Measurements from ENCODE around the gene LGMN. TPM values are rescaled to one million over a fixed set of nuclear protein-coding genes. Genes with fewer than 3 reads are reported as not detected.
"Not testable (repeated sequence)": the region's sequence is repeated elsewhere in the genome, so short reads cannot be mapped to it uniquely, and the experiment has no call there.

LGMN gene
- 57.4 and 60.6 TPM in 2 replicates for total RNA-seq (2014; rRNA removed; shearing (Covaris generic))

GRCh38 chr14:92748259-92749016 lies at the start of gene LGMN:
TSS of gene LGMN (minus strand) at chr14:92748627. CDS start at chr14:92732786, 15,841 bp downstream.
- Histone ChIP-seq H3K27me3 (ENCODE audit: control insufficient read depth, insufficient read depth, low read length) (peaks cover 4% of the 10 kb centered on the region; the same call in 1 of the 2 replicates), H3K4me3 (ENCODE audit: insufficient read depth, low read depth, low read length) (peak within 1 kb of the TSS; percentile 64), H3K36me3 (replicated peaks; ENCODE audit: control insufficient read depth, insufficient read depth, low read length) (no peaks in the 10 kb centered on the region)
- DNase-seq, result peak; percentile 96

DNA sequence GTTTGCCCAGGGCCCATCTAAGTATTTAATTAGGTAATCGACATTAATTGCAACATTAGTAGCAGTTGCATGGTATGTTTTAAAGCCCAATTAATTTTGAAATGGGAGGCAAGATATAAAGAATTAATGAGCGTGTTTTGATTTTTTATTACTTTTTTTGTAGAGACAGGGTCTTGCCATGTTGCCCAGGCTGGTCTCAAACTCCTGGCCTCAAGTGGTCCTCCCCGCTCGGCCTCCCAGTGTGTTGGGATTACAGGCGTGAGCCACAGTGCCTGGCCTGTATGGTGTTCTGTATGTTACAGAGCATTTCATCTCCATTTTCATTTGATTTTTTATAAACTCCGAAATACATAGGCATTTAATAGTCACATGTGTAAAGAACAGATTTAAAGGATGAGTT lies 46.5 kb upstream of the LGMN start:
- Histone ChIP-seq H3K36me3 (replicated peaks; ENCODE audit: control insufficient read depth, insufficient read depth, low read length) (peaks cover 10% of the 10 kb centered on the region), H3K27me3 (ENCODE audit: control insufficient read depth, insufficient read depth, low read length) (no peaks in the 10 kb centered on the region), H3K4me3 (ENCODE audit: insufficient read depth, low read depth, low read length) (peak overlapping the region; percentile 78)
- no peak for DNase-seq

- Histone ChIP-seq H3K36me3 (replicated peaks; ENCODE audit: control insufficient read depth, insufficient read depth, low read length) (peaks cover 10% of the 10 kb centered on the region), H3K4me3 (ENCODE audit: insufficient read depth, low read depth, low read length) (peak overlapping the region; percentile 78), H3K27me3 (ENCODE audit: control insufficient read depth, insufficient read depth, low read length) (no peaks in the 10 kb centered on the region)
- peak; percentile 43 for DNase-seq
Observed at GRCh38 chr14:92794547-92794941, 46.1 kb upstream of the LGMN start.

DNA sequence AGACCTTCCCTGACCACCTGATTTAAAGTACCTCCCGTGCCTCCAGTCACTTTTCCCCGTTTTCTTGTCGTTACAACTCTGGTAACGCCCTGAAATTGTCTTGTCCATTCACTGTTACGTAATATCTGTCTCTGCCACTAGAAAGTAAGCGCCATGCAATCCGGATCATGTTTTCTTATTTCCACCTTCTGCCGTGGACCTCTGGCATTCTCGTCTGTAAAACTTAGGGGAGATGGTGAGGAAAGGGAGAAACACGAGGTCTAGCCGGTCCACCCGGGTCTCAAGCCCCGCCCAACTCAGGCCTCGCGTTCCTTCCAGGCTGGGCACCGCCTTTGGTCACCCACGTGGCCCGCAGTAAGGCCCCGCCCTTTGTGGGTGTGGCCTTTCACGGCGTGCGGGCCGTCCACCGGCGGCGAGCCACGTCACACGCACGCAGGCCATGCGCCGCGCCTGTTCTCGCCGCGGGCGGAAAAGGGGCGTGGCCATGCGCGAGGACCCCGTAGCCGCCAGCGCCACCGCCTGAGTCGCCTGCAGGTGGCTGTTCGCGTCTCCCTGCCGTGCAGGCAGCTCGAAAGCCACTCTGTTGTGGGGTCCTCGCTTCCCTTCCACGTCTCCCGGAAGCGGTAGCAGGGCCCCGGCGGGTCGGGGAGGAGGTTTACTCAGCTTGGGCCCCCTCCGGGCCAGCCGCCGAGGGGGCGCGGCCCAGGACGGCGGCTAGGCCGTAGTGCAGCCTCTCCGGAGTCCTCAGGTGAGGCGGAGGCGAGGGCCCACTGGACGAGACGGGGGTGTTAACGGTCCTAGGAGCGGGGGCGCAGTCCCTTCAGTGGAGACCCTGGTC lies 45.5 kb upstream of the LGMN start, which contains the start of gene GOLGA5:
Gene GOLGA5, plus strand, starts transcription at position 597 of the 838 bp plus-strand sequence. CDS start 3,133 bp downstream, outside the sequence.
- peak; percentile 94 for DNase-seq
- H3K27me3 ChIP-seq (ENCODE audit: control insufficient read depth, insufficient read depth, low read length), result no peaks in the 10 kb centered on the region
- H3K36me3 ChIP-seq (replicated peaks; ENCODE audit: control insufficient read depth, insufficient read depth, low read length), result peaks cover 10% of the 10 kb centered on the region
- H3K4me3 ChIP-seq (ENCODE audit: insufficient read depth, low read depth, low read length), result peak within 1 kb of the TSS; percentile 78

DNA sequence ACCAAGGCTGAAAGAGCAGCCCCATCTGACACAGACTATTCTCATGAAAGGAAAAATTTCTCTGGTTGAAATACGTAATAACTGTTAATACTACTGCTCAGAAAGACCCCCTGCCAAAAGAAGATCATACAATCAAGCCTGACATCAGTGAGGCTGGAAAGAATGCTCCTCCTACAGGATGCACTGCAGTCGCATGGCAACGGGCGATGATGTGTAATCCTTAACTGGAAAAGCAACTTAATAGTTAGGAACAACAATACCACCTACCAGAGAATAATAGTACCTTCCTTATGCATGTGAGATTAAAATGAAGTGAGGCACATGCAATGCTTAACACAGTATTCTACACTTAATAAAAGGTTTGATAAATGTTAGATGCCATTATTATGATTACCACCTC lies 44.5 kb upstream of the LGMN start:
- peak; percentile 16 for DNase-seq

GRCh38 chr14:92789457-92790089 lies 41.1 kb upstream of the LGMN start:
- Histone ChIP-seq H3K4me3 (ENCODE audit: insufficient read depth, low read depth, low read length) (no peak overlapping the region), H3K36me3 (replicated peaks; ENCODE audit: control insufficient read depth, insufficient read depth, low read length) (no peaks in the 10 kb centered on the region), H3K27me3 (ENCODE audit: control insufficient read depth, insufficient read depth, low read length) (no peaks in the 10 kb centered on the region)
- no peak for DNase-seq

More for the DNA sequence above, 44.5 kb upstream of the LGMN start:
- H3K4me3 ChIP-seq (ENCODE audit: insufficient read depth, low read depth, low read length), result no peak overlapping the region
- peaks cover 7% of the 10 kb centered on the region for H3K36me3 ChIP-seq (replicated peaks; ENCODE audit: control insufficient read depth, insufficient read depth, low read length)
- no peaks in the 10 kb centered on the region for H3K27me3 ChIP-seq (ENCODE audit: control insufficient read depth, insufficient read depth, low read length)

DNA sequence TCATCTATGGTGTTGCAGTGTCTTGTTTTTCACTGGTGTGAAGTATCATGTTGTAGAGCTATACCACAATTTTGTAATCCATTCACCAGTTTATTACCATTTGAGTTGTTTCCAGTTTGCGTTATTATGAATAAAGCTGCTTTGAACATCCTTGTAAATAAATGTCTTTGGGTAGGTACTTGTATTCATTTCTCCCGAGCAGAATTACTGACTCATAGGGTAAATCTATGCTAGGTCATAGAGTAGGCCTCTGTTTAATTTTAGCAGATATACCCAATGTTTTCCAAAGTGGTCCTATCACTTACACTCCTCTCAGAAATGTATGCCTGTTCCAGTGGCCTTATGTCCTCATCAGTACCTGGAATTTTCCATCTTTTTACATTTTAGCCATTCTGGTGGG lies 39.1 kb upstream of the LGMN start:
- H3K36me3 ChIP-seq (replicated peaks; ENCODE audit: control insufficient read depth, insufficient read depth, low read length), result no peaks in the 10 kb centered on the region
- H3K4me3 ChIP-seq (ENCODE audit: insufficient read depth, low read depth, low read length), result no peak overlapping the region
- H3K27me3 ChIP-seq (ENCODE audit: control insufficient read depth, insufficient read depth, low read length), result no peaks in the 10 kb centered on the region
- no peak for DNase-seq

DNA sequence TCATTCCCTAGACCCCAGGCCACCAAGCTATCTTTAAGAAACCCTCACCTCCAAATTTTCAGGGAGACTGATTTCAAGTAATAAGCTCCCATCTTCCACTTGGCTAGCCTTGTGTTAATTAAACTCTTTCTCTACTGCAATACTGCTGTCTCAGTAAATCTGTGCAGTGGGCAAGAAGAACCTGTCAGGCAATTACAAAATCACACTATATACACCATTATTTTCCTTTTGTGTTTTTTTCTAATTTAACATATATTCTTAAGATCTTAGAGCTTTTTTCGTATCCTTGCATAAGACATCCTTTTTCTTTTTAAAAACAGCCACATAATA lies 38.0 kb upstream of the LGMN start:
- DNase-seq, result no peak
- Histone ChIP-seq H3K36me3 (replicated peaks; ENCODE audit: control insufficient read depth, insufficient read depth, low read length) (no peaks in the 10 kb centered on the region), H3K27me3 (ENCODE audit: control insufficient read depth, insufficient read depth, low read length) (no peaks in the 10 kb centered on the region)

GRCh38 chr14:92785667-92786426 lies 37.4 kb upstream of the LGMN start:
- no peaks in the 10 kb centered on the region for H3K27me3 ChIP-seq (ENCODE audit: control insufficient read depth, insufficient read depth, low read length)
- no peak for DNase-seq
- H3K36me3 ChIP-seq (replicated peaks; ENCODE audit: control insufficient read depth, insufficient read depth, low read length), result no peaks in the 10 kb centered on the region
- no peak overlapping the region for H3K4me3 ChIP-seq (ENCODE audit: insufficient read depth, low read depth, low read length)

More for the DNA sequence above, 38.0 kb upstream of the LGMN start:
- no peak overlapping the region for H3K4me3 ChIP-seq (ENCODE audit: insufficient read depth, low read depth, low read length)

GRCh38 chr14:92783813-92784431 lies 35.5 kb upstream of the LGMN start:
- DNase-seq, result peak; percentile 32
- Histone ChIP-seq H3K27me3 (ENCODE audit: control insufficient read depth, insufficient read depth, low read length) (no peaks in the 10 kb centered on the region), H3K4me3 (ENCODE audit: insufficient read depth, low read depth, low read length) (no peak overlapping the region), H3K36me3 (replicated peaks; ENCODE audit: control insufficient read depth, insufficient read depth, low read length) (no peaks in the 10 kb centered on the region)

DNA sequence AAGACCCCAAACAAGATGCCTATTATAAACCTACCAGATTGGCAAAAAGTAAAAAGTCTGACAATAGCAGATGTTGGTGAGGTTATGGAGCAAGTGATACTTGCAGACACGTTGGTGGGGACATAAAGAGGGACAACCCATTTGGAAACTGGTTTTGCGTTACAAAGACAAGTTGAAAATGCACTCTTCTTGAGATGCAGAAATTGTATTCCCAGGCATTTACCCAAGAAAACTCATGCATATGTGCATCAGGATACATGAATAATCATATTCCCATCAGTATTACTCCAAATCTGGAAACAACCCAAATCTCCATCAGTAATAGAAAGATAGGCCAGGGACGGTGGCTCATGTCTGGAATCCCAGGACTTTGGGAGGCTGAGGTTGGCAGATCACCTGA lies 32.9 kb upstream of the LGMN start:
- no peaks in the 10 kb centered on the region for H3K36me3 ChIP-seq (replicated peaks; ENCODE audit: control insufficient read depth, insufficient read depth, low read length)
- no peak for DNase-seq
- H3K4me3 ChIP-seq (ENCODE audit: insufficient read depth, low read depth, low read length), result no peak overlapping the region
- H3K27me3 ChIP-seq (ENCODE audit: control insufficient read depth, insufficient read depth, low read length), result no peaks in the 10 kb centered on the region

- DNase-seq, result no peak
- no peaks in the 10 kb centered on the region for H3K27me3 ChIP-seq (ENCODE audit: control insufficient read depth, insufficient read depth, low read length)
- no peaks in the 10 kb centered on the region for H3K36me3 ChIP-seq (replicated peaks; ENCODE audit: control insufficient read depth, insufficient read depth, low read length)
- H3K4me3 ChIP-seq (ENCODE audit: insufficient read depth, low read depth, low read length), result no peak overlapping the region
Observed at GRCh38 chr14:92780444-92781232, 32.2 kb upstream of the LGMN start.

- not testable (repeated sequence) for H3K4me3 ChIP-seq (ENCODE audit: insufficient read depth, low read depth, low read length); DNase-seq; H3K27me3 ChIP-seq (ENCODE audit: control insufficient read depth, insufficient read depth, low read length); H3K36me3 ChIP-seq (replicated peaks; ENCODE audit: control insufficient read depth, insufficient read depth, low read length)
Observed at GRCh38 chr14:92778868-92779565, 30.6 kb upstream of the LGMN start.
